Spinal cord (tissue), 10 donors: ENCODE data around the gene LAMC1. TPM values are rescaled to one million over a fixed set of nuclear protein-coding genes. Genes with fewer than 3 reads are reported as not detected.
A peak's percentile ranks its signal among the peaks of the same experiment; 100 is the strongest.

Experiments used
- DNase-seq, 6 donors: peaks; one replicate each; pipeline versions ENCODE4 v3.0.0 to v3.0.0-alpha.2; 2013 to 2015; ENCODE audit warnings: low spot score in 6 of 6, low read depth in 4 of 6
- H3K27ac ChIP-seq: one replicate; pipeline ENCODE4 v1.5.1; 2013; ENCODE audit warnings: low read depth, low read length, control low read depth
- H3K27me3 ChIP-seq: one replicate; pipeline ENCODE4 v1.6.1; 2013; ENCODE audit warnings: low read length; ENCODE audit not compliant: control insufficient read depth, insufficient read depth
- H3K36me3 ChIP-seq: one replicate; pipeline ENCODE4 v1.6.1; 2013; ENCODE audit warnings: low read length; ENCODE audit not compliant: control insufficient read depth, insufficient read depth
- H3K4me1 ChIP-seq: one replicate; pipeline ENCODE4 v1.6.1; 2013; ENCODE audit warnings: low read length; ENCODE audit not compliant: control insufficient read depth, insufficient read depth
- H3K4me3 ChIP-seq: one replicate; pipeline ENCODE4 v1.5.1; 2013; ENCODE audit warnings: low read depth, low read length, control low read depth
- H3K9me3 ChIP-seq: one replicate; pipeline ENCODE4 v1.6.1; 2013; ENCODE audit warnings: low read length; ENCODE audit not compliant: control insufficient read depth, insufficient read depth
- WGBS: methylation state at CpG from one replicate; pipeline ENCODE4 v1.1.5; 2013; ENCODE audit warnings: missing lambda C conversion rate; ENCODE audit not compliant: insufficient coverage; 5-methylcytosine and 5-hydroxymethylcytosine counted together
- polyA plus RNA-seq, 2 donors: library from polyadenylated mRNA; unstranded; fragments of 120-200 nt; gene quantifications; one replicate each; pipeline ENCODE4 v1.2.1, GENCODE V29; 2013; ENCODE audit not compliant: insufficient read length in 2 of 2
- total RNA-seq, 2 donors: library from RNA; depleted of rRNA in 1 of 2; stranded (reverse); fragments of 120-200 nt in 1 of 2; fragments of >200 nt in 1 of 2; gene quantifications; one replicate each; pipeline versions ENCODE4 v1.2.3 to v1.2.4, GENCODE V29; 2013 to 2014
- donor health status: healthy.

Gene LAMC1
- total and polyA plus RNA-seq, 4 donors, result 47.5 to 174 (median 120) TPM

DNA sequence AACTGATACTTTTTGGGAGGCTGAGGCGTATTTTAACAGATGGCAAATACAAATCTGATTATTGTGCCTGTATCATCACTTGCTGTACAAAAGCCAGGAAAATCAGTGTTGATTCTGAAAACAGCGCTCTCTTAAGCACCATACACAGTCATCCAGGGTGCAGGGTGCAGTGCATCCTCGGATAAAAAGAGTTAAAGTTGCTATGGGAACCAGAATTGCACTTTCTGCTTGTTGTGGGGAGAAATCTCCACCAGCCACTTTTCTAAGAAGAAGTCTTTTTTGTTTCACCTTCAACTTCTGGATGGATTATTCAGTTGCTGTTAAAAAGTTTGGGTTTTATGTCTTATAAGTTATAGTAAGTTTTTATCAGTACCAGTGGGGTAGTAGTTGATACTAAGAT is 3.8 kb downstream of the LAMC1 start:
- DNase-seq, result peak in 1 of 6 donors; percentile 25
- Histone ChIP-seq H3K9me3 (no peaks in the 10 kb centered on the region), H3K27ac (peak overlapping the region; percentile 29), H3K36me3 (no peaks in the 10 kb centered on the region), H3K4me1 (peaks cover 5% of the 10 kb centered on the region), H3K4me3 (peak overlapping the region; percentile 84), H3K27me3 (no peaks in the 10 kb centered on the region)
- no CpG with 5 or more reads among the region's 3 CpGs for WGBS

DNA sequence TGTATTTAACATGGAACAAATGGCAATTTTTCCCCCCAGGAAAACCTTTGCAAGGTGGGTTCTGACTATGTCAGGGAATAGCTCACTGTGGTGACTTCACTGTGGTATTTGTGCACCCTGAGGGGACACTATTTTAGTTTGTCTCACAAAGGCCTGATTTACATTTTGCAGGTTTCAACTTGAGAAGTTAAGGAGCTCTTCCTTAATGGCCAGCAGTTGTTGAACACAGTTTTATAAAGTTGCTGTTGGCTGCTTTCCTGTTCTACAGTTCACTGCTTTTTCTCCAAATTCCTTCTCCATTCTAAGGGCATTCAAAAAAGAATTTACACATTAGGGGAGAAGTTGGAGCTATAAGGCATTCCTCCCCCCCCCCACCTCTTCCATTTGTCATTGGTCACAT is 4.6 kb downstream of the LAMC1 start:
- Histone ChIP-seq H3K36me3 (no peaks in the 10 kb centered on the region), H3K27me3 (no peaks in the 10 kb centered on the region), H3K27ac (peak overlapping the region; percentile 8), H3K4me3 (no peak overlapping the region), H3K9me3 (no peaks in the 10 kb centered on the region), H3K4me1 (peaks cover 5% of the 10 kb centered on the region)
- DNase-seq, result no peak

DNA sequence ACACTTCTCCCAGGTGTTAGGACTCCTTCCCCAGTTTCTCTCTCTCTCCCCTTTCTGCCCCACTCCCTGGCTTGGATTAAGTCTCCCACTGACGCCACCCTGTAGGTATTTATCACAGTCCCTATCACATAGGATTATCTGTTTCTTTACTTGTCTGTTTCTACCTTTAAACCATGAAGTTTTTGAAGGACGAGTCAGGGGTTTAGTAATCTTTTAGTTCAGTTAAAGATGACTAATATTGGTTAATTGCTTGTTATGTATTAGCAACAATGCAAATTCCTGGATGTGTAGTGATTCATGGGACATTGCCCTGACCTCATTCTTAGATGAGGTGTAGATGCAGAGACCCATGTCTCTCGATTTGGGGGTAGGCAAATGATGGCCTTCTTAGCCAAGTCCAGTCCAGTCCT is 6.4 kb downstream of the LAMC1 start:
- Histone ChIP-seq H3K27ac (peak overlapping the region; percentile 1), H3K9me3 (no peaks in the 10 kb centered on the region), H3K4me3 (no peak overlapping the region), H3K27me3 (no peaks in the 10 kb centered on the region), H3K4me1 (no peaks in the 10 kb centered on the region), H3K36me3 (no peaks in the 10 kb centered on the region)
- no peak for DNase-seq
- WGBS, result 67% methylated on average over 1 of the region's 3 CpGs

DNA sequence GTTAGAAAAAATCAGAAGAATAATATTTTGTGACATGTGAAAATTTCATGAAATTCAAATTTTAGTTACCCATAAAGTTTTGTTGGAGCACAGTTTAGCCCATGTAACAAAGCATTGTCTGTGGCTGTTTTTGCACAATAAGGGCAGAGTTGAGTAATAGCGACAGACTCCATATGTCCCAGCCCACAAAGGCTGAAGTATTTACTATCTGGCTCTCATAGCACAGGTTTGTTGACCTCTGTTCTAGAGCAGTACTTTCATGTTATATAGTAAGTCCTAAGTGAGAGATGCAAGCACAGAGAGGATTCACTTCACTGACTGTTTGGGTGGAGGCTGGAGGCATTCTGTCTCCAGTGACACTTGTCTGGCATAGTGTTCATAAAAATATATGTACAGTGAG is 6.8 kb downstream of the LAMC1 start:
- Histone ChIP-seq H3K4me1 (no peaks in the 10 kb centered on the region), H3K4me3 (no peak overlapping the region), H3K27ac (no peak overlapping the region), H3K27me3 (no peaks in the 10 kb centered on the region), H3K36me3 (no peaks in the 10 kb centered on the region), H3K9me3 (no peaks in the 10 kb centered on the region)
- DNase-seq, result no peak
- no CpG with 5 or more reads among the region's 1 CpG for WGBS

DNA sequence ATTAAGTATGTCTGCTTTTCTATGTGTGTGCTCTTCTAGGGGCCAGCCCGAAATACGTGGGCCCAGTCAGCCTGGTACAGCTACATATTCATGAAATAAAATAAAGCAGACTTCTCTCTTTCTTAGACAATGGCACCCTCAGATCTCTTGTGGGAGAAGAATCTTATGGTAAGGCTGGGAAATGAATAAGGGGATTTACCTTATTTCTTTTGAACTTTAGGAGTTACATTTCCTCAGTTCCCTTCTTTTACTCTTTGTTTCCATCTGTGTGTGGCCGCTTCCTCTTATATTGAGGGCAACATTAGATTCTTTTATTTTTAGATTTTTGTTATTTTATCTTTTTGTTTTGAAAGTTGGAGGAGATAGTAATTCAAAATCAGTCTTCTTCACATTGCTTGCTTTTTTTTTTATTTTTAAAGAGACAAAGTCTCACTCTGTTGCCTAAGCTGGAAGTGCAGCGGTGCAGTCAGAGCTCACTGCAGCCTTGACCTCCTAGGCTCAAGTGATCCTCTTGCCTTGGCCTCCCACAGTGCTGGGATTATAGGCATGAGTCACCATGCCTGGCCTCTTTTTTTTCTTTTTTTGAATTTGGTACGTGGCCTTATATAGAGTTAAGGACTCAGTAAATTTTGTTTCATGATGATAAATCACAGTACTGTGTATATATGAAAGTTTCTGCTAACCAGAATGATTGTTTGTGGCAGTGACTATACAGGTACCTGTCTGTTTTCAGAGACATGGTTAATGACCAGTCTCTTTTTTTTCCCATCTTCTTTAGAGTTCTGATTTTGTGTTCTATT is 9.1 kb downstream of the LAMC1 start:
- 91% methylated on average over 1 of the region's 5 CpGs for WGBS
- no peaks in the 10 kb centered on the region for H3K4me1 ChIP-seq
- peak overlapping the region; percentile 52 for H3K27ac ChIP-seq

DNA sequence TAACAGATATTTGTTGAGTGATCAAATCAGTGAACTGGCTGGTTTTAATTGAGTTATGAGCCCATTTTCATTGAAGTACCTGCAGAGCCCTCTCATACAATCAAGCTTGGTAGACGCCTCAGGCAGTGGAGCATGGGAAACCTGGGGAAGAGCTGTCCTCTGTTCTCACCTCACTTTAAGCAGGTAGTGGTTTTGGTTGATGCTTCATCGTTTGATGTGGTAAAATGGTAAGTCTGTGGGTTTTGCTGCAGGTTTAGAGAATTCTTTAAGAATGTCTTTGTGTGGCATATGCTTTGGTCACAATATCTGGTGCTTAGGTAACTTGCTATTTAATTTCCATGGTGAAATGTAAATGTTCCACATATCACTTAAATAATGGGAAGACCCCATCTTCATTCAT is 10.0 kb downstream of the LAMC1 start:
- DNase-seq, result no peak
- H3K4me3 ChIP-seq, result no peak overlapping the region
- H3K36me3 ChIP-seq, result no peaks in the 10 kb centered on the region
- H3K9me3 ChIP-seq, result no peaks in the 10 kb centered on the region
- no peak overlapping the region for H3K27ac ChIP-seq
- H3K27me3 ChIP-seq, result no peaks in the 10 kb centered on the region
- whole genome bisulfite sequencing, result 100% methylated on average over 1 of the region's 2 CpGs
- H3K4me1 ChIP-seq, result peaks cover 3% of the 10 kb centered on the region

More for the DNA sequence above, 9.1 kb downstream of the LAMC1 start:
- H3K27me3 ChIP-seq, result no peaks in the 10 kb centered on the region
- H3K36me3 ChIP-seq, result no peaks in the 10 kb centered on the region
- DNase-seq, result no peak
- H3K4me3 ChIP-seq, result no peak overlapping the region
- no peaks in the 10 kb centered on the region for H3K9me3 ChIP-seq

DNA sequence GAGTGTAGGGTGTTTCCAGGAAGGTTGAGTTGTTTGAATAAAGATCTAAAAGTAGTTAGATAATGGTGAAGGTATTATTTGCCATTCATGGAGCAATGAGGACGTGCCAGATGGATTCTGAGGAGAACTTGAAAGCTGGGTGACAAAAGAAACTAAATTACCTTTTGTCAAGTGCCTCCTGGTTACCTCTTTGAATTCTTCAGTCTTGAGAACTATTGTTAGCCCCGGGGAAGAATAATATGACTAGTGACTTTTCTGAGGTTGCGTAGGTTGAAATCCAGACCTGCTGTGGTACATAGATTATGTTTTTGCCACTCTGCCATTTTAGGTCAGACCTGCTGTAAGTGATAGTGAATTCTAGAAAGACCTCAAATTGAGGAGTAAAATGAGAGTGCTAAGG is 11.5 kb downstream of the LAMC1 start:
- 66% methylated on average over 3 of the region's 3 CpGs for WGBS
- DNase-seq, result no peak
- Histone ChIP-seq H3K27me3 (no peaks in the 10 kb centered on the region), H3K27ac (no peak overlapping the region), H3K4me3 (no peak overlapping the region), H3K9me3 (no peaks in the 10 kb centered on the region), H3K4me1 (peaks cover 3% of the 10 kb centered on the region), H3K36me3 (no peaks in the 10 kb centered on the region)

DNA sequence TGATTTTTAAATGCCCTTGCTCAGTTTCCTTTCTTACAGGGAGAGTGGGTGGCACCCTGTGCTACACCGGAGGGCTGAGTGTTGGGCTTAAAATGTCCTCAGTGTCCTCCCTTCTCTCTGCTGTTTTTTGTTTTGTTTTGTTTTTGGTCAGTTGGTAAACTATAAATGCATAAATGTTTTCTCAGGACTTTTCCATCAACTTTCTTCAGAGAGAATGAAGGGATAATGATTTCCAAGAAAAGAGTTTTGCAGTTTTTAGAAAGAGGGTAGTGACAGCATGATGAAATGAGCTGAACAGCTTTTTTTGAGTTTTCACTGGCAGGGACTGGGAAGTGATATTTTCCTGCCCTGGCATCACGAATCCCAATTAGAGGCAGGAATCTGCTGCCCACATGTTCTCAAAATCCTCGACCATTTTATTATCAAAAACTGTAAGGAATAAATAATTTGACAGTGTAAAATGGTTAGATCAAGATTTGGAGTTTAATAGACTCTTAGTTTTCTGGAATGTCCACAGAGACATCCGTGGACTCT is 15.2 kb downstream of the LAMC1 start:
- Histone ChIP-seq H3K36me3 (no peaks in the 10 kb centered on the region), H3K4me1 (peaks cover 3% of the 10 kb centered on the region), H3K4me3 (no peak overlapping the region), H3K27me3 (no peaks in the 10 kb centered on the region), H3K9me3 (no peaks in the 10 kb centered on the region), H3K27ac (peak overlapping the region; percentile 29)
- WGBS, result no CpG with 5 or more reads among the region's 4 CpGs
- no peak for DNase-seq

DNA sequence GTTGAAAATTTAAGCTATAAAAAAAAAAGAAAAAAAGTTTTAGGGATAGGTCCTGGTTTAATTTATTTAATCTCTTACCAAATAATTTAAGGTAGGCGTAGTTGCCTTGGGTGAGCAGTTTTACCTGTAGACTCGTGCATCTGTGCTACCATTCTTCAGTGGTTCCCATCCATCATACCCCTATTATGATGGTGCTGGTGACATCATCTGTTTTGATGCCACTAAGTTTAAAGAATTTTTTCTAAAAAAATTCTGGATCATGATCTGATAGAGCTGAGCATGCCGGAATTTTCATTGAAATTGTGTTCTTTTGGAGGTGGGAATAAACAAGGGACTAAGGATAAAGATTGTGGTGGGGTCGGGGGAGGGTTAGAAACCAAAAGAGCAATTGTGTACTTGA is 15.7 kb downstream of the LAMC1 start:
- no peak for DNase-seq
- Histone ChIP-seq H3K9me3 (no peaks in the 10 kb centered on the region), H3K4me1 (peaks cover 3% of the 10 kb centered on the region), H3K36me3 (no peaks in the 10 kb centered on the region), H3K27me3 (no peaks in the 10 kb centered on the region), H3K27ac (peak overlapping the region; percentile 83), H3K4me3 (no peak overlapping the region)
- WGBS, result 85% methylated on average over 2 of the region's 4 CpGs

DNA sequence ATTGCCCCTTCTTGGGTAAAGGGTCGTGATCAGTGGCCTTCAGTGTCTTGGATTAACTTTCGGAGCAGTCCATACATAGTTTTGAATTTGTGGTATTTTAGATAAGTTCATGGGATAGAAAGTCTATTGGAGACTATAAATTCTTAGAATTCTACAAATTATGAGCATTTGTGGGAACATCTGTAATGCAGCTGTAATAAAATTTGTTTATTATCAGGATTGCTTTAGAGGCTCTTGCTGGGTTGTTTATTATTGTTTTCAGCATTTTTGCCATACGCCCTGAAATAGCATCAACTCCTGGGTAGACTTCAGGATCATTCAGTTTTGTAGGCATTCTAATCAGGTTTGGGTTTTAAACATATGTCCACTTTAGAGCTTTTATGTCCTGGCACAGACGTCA is 16.1 kb downstream of the LAMC1 start:
- WGBS, result 75% methylated on average over 2 of the region's 4 CpGs
- no peaks in the 10 kb centered on the region for H3K27me3 ChIP-seq
- DNase-seq, result no peak
- H3K27ac ChIP-seq, result peak overlapping the region; percentile 83
- no peaks in the 10 kb centered on the region for H3K36me3 ChIP-seq
- H3K4me1 ChIP-seq, result peaks cover 3% of the 10 kb centered on the region
- no peak overlapping the region for H3K4me3 ChIP-seq
- H3K9me3 ChIP-seq, result no peaks in the 10 kb centered on the region
